NB4 (cell line): ENCODE results near the gene ZNF778.

Experiments
- POLR2A ChIP-seq: IDR thresholded peaks from 2 replicates; pipeline ENCODE4 v1.6.1; 2011; ENCODE audit warnings: mild to moderate bottlenecking; ENCODE audit not compliant: insufficient read length; ENCODE audit errors: extremely low read depth
- TF ChIP-seq, protein P1 (sequence below): IDR thresholded peaks from one replicate; pipeline ENCODE4 v1.5.1; 2012; ENCODE audit warnings: low read depth, low read length
- TF ChIP-seq, protein P2 (sequence below): IDR thresholded peaks from 2 replicates; pipeline ENCODE4 v1.6.1; 2011; ENCODE audit warnings: low read depth, low read length

DNA sequence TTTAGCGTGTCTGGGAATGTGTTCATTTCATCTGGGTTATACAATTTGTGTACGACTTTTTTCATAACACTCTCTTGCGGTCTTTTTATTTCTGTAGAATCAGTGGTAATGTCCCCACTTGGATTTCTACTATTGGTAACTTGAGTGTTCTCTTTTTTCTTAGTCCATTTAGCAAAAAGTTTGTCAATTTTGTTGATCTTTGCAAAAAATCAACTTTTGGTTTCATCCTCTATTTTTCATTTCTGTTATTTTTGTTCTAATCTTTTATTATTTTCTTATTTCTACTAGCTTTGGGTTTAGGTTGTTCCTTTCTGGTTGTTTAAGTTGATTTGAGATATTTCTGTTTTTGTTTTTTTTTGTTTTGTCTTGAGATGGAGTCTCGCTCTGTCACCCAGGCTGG is 9.5 kb upstream of the ZNF778 start:
- TF ChIP-seq, protein P1, sequence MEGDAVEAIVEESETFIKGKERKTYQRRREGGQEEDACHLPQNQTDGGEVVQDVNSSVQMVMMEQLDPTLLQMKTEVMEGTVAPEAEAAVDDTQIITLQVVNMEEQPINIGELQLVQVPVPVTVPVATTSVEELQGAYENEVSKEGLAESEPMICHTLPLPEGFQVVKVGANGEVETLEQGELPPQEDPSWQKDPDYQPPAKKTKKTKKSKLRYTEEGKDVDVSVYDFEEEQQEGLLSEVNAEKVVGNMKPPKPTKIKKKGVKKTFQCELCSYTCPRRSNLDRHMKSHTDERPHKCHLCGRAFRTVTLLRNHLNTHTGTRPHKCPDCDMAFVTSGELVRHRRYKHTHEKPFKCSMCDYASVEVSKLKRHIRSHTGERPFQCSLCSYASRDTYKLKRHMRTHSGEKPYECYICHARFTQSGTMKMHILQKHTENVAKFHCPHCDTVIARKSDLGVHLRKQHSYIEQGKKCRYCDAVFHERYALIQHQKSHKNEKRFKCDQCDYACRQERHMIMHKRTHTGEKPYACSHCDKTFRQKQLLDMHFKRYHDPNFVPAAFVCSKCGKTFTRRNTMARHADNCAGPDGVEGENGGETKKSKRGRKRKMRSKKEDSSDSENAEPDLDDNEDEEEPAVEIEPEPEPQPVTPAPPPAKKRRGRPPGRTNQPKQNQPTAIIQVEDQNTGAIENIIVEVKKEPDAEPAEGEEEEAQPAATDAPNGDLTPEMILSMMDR, result no peak
- no peak for TF ChIP-seq POLR2A
- TF ChIP-seq, protein P2, sequence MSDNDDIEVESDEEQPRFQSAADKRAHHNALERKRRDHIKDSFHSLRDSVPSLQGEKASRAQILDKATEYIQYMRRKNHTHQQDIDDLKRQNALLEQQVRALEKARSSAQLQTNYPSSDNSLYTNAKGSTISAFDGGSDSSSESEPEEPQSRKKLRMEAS, result no peak
